HEK293T (cell line): Measurements from ENCODE around the gene OXGR1.

ENCODE experiments used
- ARNT ChIP-seq: fragments of 450-650 bp; IDR thresholded peaks from 2 replicates; pipeline ENCODE4 v1.6.1; 2017; ENCODE audit warnings: mild to moderate bottlenecking
- FOXA1 ChIP-seq: fragments of 450-650 bp; IDR thresholded peaks from 2 replicates; pipeline ENCODE4 v1.6.1; 2016; ENCODE audit warnings: mild to moderate bottlenecking
- NFRKB ChIP-seq: fragments of 450-650 bp; IDR thresholded peaks from 2 replicates; pipeline ENCODE4 v1.6.1; 2016; ENCODE audit warnings: mild to moderate bottlenecking, moderate library complexity
- PKNOX1 ChIP-seq: fragments of 450-650 bp; IDR thresholded peaks from 2 replicates; pipeline ENCODE4 v1.6.1; 2016
- ZNF384 ChIP-seq: fragments of 450-650 bp; IDR thresholded peaks from 2 replicates; pipeline ENCODE4 v1.6.1; 2016

DNA sequence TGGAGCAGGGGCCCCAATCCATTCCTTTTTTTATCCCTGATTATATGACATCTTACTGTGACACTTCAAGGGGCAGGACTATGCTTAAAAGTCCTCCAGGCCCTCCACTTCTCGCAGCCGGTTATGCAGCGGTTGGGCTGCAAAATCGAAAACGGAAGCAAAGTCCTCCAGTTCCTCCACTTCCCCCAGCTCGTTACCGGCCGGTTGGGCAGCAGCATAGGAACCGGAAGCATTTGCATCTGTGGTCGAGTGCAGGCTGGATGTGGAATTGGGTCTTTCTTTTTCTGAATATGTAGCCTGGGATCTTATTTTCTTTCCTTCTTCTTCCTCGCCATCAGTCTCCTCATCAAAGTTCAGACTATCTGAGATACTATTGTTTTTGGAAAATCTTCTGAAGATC is 46.1 kb downstream of the OXGR1 start:
- TF ChIP-seq PKNOX1 (no peak), ARNT (no peak), FOXA1 (no peak), ZNF384 (no peak), NFRKB (no peak)
